OCI-M2 (cell line): ENCODE data around the gene CCDC85B.
"Not testable (repeated sequence)": the region's sequence is repeated elsewhere in the genome, so short reads cannot be mapped to it uniquely, and the experiment has no call there.

Source experiments
- DNase-seq: peaks from one replicate; lab custom pipeline; 2025; ENCODE audit not compliant: unreplicated experiment; lab: John Stamatoyannopoulos, UW

The CCDC85B gene

DNA sequence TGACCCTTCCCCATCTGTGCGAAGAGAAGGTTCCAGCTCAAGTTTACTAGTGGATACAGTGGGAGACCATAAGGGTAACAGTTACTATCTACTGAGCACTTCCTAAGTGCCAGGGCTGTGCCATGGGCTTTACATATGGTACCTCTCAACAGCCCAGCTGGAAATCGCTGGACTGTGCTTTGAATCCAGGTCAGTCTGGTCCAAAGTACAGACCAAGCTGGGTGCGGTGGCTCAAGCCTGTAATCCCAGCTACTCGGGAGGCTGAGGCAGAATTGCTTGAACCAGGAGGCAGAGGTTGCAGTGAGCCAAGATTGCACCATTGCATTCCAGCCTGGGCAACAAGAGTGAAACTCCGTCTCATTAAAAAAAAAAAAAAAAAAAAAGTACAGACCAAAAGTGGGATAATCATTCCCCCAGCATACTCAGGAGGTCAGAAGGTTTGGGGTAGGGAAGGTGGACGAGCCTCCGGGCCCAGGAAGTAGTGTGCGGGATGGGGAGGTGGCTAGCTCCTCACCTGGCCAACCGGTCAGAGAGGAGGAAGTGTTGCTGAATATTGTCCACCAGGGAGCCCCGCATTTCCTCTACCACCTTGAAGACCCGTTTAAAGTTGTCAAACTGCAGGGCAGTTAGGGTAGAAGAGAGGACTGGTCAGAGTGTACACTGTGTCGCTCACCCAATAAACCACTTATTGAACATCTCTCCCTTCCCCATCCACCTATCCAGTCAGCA lies 4.5 kb upstream of the CCDC85B start:
- no peak for DNase-seq

DNA sequence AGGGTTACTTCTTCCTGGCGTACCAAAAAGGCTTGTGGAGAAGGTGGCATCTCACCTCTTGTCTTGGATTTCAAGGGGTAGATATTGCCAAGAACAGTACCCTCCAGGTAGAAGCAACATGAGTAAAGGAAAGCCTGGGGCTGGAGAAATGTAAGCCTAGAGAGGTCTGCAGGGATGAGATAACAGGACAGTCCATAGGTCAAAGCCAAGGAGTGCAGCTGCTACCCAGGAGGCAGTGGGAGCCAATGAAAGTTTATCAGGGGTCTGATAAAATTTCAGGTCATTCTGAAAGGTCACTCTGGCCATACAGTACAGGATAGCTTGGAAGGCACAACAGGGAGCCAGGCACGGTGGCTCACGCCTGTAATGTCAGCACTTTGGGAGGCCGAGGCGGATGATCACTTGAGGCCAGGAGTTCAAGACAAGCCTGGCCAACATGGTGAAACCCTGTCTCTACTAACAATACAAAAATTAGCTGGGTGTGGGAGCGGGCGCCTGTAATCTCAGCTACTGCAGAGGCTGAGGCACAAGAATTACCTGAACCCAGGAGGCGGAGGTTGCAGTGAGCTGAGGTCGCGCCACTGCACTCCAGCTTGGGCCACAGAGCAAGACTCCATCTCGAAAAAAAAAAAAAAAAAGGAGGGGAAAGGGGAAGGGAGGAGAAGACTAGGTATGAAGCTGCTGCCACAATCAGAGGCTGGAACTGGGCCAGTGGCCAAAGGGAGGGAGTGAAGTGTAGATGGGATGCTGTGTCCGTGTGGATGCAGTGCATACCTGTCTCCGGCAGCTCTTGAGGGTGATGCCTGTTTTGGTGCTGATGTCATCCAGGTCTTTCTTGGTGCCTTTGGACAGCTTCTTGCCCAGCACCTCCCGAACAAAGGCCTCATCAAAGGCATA lies 3.4 kb upstream of the CCDC85B start:
- DNase-seq = no peak

DNA sequence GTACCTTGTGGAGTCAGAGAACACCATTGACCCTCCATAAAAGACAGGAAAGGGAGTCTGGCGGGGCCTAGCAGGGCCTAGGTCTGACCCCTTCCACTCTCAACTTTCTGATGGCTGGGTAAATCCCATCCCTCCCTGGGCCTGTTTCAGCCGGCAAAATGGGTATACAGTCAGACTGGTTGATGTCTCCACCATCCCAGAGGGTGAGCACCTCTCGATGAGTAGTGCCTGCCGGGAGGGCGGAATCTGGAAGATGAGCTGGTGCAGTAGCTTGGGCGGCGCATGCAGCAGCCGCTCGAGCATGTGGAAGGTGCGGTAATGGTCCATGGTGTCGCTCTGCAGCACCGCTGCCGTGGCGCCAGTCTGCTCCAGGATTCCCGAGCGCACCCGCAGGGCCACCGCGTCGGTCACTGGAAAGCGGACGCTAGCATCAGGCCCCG lies 2.7 kb upstream of the CCDC85B start:
- no peak for DNase-seq

GRCh38 chr11:65888163-65888814 lies 2.2 kb upstream of the CCDC85B start, which contains the start of gene FIBP:
Gene FIBP, minus strand, starts transcription at chr11:65888471. Its CDS starts 53 bp downstream, at chr11:65888418.
- DNase-seq = peak; percentile 79

DNA sequence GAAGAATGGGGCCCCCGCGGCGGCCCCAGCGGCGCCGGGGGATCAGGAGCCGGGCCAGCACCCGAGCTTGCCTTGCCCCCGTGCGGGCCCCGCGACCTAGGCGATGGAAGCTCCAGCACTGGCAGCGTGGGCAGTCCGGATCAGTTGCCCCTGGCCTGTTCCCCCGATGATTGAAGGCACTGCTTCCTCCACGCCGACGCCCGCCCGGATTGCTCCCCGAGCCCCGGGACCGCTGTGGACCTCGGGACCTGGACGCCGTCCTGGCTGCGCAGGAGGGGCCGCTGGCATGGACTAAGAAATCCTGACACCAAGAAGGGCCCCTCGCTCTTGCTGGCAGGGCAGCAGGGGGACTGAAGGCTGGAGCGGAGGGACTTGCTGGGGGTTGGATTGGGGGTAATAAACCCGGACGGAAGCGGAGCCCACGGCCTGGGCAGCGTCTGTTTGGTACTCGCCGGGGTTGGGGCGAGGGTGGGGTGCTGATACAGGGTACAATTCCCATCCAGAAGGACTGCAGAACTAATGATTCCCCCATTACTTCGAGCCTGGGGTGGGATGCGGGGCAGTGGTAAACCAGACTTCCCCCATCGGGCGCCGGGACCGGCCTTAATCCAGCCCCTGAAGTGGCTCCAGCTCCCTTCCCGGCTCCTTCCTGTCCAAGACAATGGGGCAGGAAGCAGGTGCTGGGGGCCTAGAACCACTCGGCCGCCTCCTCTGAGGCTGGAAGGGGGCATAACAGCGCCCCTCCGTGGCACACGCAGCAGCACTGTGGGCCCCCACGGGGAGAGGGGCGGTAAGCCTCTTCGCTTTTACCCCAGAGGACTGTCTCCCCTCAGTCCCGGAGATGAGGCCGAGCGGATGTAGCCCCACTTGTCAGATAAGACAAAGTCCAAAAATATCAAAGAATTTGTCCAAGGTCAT lies 1.0 kb downstream of the CCDC85B start:
- no peak for DNase-seq

- DNase-seq = not testable (repeated sequence)
Measured at GRCh38 chr11:65892137-65892540, 1.7 kb downstream of the CCDC85B start.

DNA sequence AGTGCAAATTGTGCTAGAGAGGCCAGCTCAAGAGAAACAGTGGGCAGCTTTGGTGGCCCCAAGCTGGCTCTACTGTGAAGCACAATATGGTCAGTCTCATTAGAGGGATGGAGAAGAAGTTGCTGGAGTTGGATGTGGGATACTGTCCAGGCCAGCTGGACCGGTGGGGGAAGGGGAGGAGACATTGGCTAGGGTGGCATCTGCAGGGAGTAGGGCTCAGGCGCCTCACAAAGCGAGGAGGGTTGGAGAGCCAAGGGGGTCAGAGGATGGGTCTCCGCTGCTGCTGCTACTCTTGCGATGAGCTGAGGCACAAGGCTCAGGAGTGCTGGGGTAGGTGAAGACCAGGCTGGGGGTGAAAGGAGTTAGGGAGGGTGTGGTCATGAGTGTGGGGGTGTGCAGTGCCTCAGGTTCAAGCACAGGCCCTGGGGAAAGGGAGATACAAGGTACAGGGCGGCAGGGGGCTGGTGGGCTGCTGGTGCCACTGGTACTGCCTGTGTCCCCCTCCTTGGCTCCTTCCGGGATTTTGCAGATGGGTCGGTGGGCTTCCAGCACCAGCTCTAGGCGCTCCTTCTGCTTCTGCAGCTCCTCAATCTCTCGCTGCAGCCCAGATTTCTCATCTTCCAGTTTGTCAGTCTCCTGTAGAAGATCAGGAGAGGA lies 2.3 kb downstream of the CCDC85B start:
- DNase-seq = no peak

DNA sequence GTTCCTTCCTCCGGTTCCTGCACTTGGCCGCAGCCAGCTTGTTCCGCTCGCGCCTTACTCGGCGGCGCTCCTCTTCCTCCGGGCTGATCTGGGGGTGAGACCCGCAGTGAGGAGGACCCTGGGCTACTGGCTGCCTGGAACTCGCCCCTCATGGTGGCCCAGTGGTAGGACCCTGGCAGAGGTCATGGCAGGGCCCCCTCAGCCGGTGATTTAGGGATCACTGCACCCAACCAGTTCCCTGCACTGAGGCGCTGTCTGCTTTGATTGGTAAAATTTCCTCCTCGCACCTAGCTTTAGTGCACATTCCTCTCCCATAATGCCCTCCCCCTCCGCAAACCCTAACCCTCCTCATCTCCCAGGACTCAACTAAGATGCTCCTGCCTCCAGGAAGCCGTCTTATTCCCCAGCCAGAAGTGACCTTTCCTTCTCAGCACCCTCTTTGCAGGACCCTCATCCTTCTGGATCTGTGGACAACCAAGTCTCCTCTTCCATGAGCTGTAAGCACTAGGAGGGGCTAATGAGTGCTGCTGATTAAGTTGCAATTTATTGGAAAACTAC lies 3.6 kb downstream of the CCDC85B start:
- no peak for DNase-seq

DNA sequence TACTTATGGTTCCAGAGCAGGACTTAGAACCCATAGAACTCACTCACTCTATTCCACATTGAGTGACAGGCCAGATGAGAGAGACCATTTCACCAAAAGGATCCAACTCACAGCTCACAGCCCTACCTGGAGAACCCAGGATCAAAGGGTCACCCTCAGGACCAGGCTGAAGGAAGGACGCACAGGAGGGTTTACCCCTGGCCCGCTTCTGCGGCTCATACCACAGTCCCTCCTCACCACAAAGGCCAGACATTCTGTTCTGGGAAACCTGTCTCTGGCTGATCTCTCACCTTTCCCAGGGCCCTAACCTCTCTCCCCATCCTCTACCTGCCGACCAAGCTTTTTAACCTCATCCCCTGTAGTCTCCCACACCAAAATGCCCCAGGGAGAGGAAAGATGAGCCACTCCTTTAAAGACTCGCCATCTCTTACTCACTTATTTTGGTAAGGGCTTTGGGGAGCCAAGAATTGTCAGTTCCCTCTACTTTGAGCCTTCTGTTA lies 5.1 kb downstream of the CCDC85B start:
- no peak for DNase-seq

GRCh38 chr11:65896034-65896999 lies 5.8 kb downstream of the CCDC85B start:
- DNase-seq = no peak

DNA sequence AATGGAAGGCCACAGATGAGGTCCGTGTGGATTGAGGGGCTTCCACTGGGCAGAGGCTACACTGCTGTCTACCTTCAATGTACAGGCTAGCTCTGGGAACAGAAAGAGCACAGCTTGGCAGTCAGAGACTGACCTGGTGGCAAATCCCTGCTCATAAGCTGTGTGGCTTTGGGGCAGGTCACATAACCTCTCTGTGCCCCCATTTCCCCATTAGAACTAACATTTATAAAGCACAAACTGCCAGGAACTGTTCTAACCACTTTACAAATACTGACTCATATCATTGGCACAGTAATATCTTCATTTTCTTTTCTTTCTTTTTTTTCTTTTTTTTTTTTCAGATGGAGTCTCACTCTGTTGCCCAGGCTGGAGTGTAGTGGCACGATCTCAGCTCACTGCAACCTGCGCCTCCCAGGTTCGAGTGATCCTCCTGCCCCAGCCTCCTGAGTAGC lies 6.6 kb downstream of the CCDC85B start:
- DNase-seq = no peak

DNA sequence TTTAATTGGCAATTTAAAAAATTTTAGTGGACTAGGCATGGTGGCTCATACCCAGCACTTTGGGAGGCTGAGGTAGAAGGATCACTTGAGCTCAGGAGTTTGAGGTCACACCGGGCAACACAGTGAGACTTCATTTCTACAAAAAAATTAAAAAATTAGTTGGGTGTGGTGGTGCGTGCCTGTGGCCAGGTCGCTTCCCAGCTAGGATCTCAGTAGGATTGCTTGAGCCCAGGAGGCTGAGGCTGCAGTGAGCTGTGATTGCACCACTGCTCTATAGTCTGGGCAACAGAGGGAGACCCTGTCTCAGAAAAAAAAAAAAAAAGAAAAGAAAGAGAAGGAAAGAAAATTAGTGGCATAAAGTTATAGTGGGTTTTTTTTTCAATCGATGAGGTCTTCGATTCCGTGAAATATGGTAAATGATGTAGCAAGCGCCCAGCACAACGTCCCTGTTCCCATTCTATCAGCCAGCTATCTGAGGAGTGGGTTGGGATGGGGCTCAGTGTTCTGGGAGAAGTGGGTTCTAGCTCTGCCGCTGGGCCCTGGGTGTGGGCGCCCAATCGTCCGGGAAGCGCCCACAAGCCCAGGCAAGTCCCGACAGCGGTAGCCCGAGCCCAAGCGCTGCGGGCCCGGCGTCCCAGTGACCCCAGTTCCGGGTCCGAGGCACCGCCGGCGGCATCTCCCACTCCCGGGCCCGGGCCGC lies 8.3 kb downstream of the CCDC85B start:
- no peak for DNase-seq

DNA sequence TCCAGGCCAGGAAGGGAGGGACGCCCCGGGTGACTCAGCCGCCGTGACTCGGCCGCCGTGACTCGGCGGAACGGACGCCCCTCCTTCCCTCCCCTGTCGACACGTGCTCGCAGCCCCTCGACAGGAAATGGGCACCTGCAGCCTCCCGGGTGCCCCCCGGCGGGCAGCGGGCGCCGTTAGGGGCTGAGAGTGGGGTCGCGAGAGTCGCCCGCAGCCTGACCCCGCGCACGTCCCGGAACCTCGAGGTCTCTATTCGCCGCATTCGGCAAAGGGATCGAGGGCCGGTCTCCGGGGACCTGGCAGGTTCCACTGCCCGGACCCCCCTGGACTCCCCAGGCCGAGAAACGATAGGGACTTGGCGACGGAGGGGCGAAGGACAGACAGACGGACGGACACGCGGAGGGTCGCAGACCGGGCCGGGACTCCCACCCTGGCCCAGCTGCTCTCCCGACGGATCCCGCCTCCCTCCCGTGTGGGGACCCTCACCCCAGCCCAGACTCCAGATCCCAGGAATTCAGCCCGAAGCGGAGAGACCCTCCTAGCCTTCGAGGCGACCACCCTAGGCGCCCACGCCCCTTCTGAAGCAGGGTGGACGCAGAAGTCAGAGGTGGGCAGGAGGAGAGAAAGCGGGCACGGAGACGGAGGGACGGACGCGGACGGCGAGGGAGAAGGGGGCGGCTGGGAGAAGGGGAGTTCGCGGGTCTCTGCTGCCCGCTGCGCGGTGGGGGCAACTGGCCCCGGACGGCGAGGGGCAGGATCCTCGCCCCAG lies 9.1 kb downstream of the CCDC85B start:
- no peak for DNase-seq

DNA sequence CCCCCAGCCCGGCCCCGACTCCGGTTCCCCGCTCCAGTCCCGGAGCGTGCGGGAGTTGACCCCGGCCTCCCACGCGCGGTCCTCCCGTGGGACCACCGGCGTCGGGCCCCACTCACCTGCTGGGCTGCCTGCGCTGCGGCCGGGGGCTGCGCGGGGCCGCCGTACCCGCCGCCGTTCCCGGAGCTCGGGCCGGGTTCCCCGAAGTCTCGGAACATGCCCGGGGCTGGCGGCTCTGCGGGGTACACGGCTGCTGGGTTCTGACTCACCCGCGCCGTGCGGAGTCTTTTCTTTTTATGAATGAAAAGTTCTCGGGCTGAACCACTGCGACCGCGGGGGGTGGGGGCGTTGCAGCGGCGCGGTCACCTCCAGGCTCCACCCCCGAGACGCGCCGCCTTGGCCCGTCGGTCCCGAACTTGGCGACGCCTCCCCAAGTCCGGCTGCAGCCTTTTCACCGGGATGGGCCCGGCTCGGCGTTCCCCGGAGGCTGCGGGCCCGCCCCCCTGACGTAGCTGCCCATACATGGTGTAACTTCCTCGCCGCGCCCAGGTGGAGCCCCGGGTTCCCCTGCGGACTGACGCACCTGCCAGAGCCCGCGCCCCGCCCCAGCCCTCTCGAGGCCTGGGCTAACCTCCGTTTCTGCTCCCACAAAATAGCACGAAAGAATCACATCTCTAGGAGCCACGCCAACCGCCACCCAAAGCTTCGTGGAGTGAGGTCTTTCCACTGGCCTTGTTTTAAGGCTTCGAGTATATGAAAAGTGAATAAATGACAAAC lies 9.8 kb downstream of the CCDC85B start, which contains the start of gene FOSL1:
Gene FOSL1 (minus strand): TSS at position 264 of the 774 bp plus-strand sequence. CDS start 49 bp downstream, at position 215.
- no peak for DNase-seq

DNA sequence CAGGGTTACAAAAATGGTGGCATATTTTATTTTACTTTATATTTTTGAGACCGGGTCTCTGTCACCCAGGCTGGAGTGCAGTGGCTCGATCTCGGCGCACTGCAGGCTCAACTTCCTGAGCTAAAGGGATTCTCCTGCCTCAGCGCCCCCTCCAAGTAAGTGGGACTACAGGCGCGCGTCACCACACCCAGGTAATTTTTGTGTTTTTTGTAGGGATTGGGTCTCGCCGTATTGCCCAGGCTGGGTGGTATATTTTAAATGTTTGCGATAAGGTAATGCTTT lies 10.4 kb downstream of the CCDC85B start:
- no peak for DNase-seq

- no peak for DNase-seq
Measured at GRCh38 chr11:65903068-65903481, 12.6 kb downstream of the CCDC85B start.
